GM19468 (cell line): ENCODE results near the gene PCDHA10.

ENCODE experiments used
- ATAC-seq: cut with Tn5 transposase; IDR thresholded peaks from one replicate; pipeline ENCODE4 v1.9.1; 2021; ENCODE audit warnings: mild to moderate bottlenecking, moderate library complexity, moderate number of reproducible peaks; ENCODE audit not compliant: unreplicated experiment; ENCODE audit errors: extremely low read depth

PCDHA10 gene

GRCh38 chr5:140881889-140882590 is 26.3 kb downstream of the PCDHA10 start, which contains the start of gene PCDHA13:
TSS of gene PCDHA13 (plus strand) at chr5:140882124. CDS start at chr5:140882269, 145 bp downstream.
- ATAC-seq = no peak

- ATAC-seq = no peak
Measured at GRCh38 chr5:140882591-140882899, 26.8 kb downstream of the PCDHA10 start.

- no peak for ATAC-seq
Measured at GRCh38 chr5:140883373-140883772, 27.7 kb downstream of the PCDHA10 start.

- ATAC-seq = no peak
Measured at GRCh38 chr5:140883927-140884697, 28.4 kb downstream of the PCDHA10 start.

GRCh38 chr5:140916325-140916724 is 60.6 kb downstream of the PCDHA10 start:
- ATAC-seq = no peak
